OCI-LY1 (cell line): ENCODE data around the gene GSTP1.

Experiments used
- H2AFZ ChIP-seq: fragments of 200-600 bp; sonication (generic), shearing (Covaris generic); 2 replicates; pipeline ENCODE4 v1.6.0; 2014; ENCODE audit warnings: antibody characterized with exemption, mild to moderate bottlenecking, low read length
- H3F3A ChIP-seq: fragments of 200-600 bp; sonication (generic), shearing (Covaris generic); 2 replicates; pipeline ENCODE4 v1.6.0; 2014; ENCODE audit warnings: mild to moderate bottlenecking, antibody characterized with exemption, low read length, moderate library complexity; ENCODE audit not compliant: insufficient read depth
- H3K27ac ChIP-seq: fragments of 200-600 bp; sonication (generic); 2 replicates; pipeline ENCODE4 v1.5.1; 2014; ENCODE audit warnings: low read length, mixed run types, mild to moderate bottlenecking, low read depth; ENCODE audit not compliant: poor library complexity, severe bottlenecking
- H3K27me3 ChIP-seq: fragments of 200-600 bp; sonication (generic); 2 replicates; pipeline ENCODE4 v1.6.0; 2014; ENCODE audit warnings: antibody characterized with exemption, mild to moderate bottlenecking, low read length, moderate library complexity; ENCODE audit not compliant: insufficient read depth
- H3K36me3 ChIP-seq: fragments of 200-600 bp; sonication (generic); 2 replicates; pipeline ENCODE4 v1.6.1; 2014; ENCODE audit warnings: mild to moderate bottlenecking, antibody characterized with exemption, low read length, moderate library complexity, mixed read lengths; ENCODE audit not compliant: insufficient read depth
- H3K4me1 ChIP-seq: fragments of 200-600 bp; sonication (generic); 2 replicates; pipeline ENCODE4 v1.5.1; 2014; ENCODE audit warnings: mild to moderate bottlenecking, low read length, moderate library complexity; ENCODE audit not compliant: insufficient read depth, severe bottlenecking
- H3K4me2 ChIP-seq: fragments of 200-600 bp; sonication (generic), shearing (Covaris generic); 2 replicates; pipeline ENCODE4 v1.6.1; 2014; ENCODE audit warnings: low read length
- H3K4me3 ChIP-seq: fragments of 200-600 bp; sonication (generic); 2 replicates; pipeline ENCODE4 v1.5.1; 2014; ENCODE audit warnings: low read length, low read depth, mild to moderate bottlenecking, mixed read lengths; ENCODE audit not compliant: poor library complexity, severe bottlenecking
- H3K79me2 ChIP-seq: fragments of 200-600 bp; shearing (Covaris generic); 2 replicates; pipeline ENCODE4 v1.6.1; 2016; ENCODE audit warnings: mixed run types, low read length, mixed read lengths; ENCODE audit not compliant: insufficient read depth
- H3K9ac ChIP-seq: fragments of 200-600 bp; sonication (generic), shearing (Covaris generic); 2 replicates; pipeline ENCODE4 v1.6.1; 2014; ENCODE audit warnings: mild to moderate bottlenecking, low read length, mixed read lengths
- H3K9me2 ChIP-seq: fragments of 200-600 bp; sonication (generic), shearing (Covaris generic); 2 replicates; pipeline ENCODE4 v1.6.1; 2014; ENCODE audit warnings: low read depth, mild to moderate bottlenecking, low read length, mixed read lengths
- H3K9me3 ChIP-seq: fragments of 200-600 bp; shearing (Covaris generic); 2 replicates; pipeline ENCODE4 v1.6.1; 2014; ENCODE audit warnings: low read length, mixed read lengths
- H4K20me1 ChIP-seq: fragments of 200-600 bp; sonication (generic), shearing (Covaris generic); 2 replicates; pipeline ENCODE4 v1.6.0; 2016; ENCODE audit warnings: mild to moderate bottlenecking, low read length; ENCODE audit not compliant: insufficient read depth
- CTCF ChIP-seq: fragments of 200-600 bp; sonication (generic), shearing (Covaris generic); IDR thresholded peaks from 2 replicates; pipeline ENCODE4 v1.5.1; 2017; ENCODE audit warnings: mild to moderate bottlenecking, antibody characterized with exemption, low read length, moderate library complexity, mixed read lengths
- EZH2 ChIP-seq: fragments of 200-600 bp; sonication (generic), shearing (Covaris generic); IDR thresholded peaks from 2 replicates; pipeline ENCODE4 v1.8.0; 2017; ENCODE audit warnings: borderline replicate concordance, mixed run types, mild to moderate bottlenecking, antibody characterized with exemption, low read length, moderate library complexity, mixed read lengths

Gene GSTP1

GRCh38 chr11:67627812-67628624, 44.4 kb downstream of the GSTP1 start:
- Histone ChIP-seq H3K9me2 (no peaks in the 10 kb centered on the region), H3K79me2 (no peaks in the 10 kb centered on the region), H3K4me2 (no peak overlapping the region), H3K9me3 (no peaks in the 10 kb centered on the region), H3K4me3 (no peak overlapping the region), H4K20me1 (no peaks in the 10 kb centered on the region), H3K27ac (no peak overlapping the region), H3K36me3 (no peaks in the 10 kb centered on the region), H3F3A (no peaks in the 10 kb centered on the region), H3K4me1 (peaks cover 18% of the 10 kb centered on the region), H3K9ac (no peak overlapping the region; the same call in 1 of the 2 replicates), H2AFZ (no peak overlapping the region), H3K27me3 (no peaks in the 10 kb centered on the region)
- TF ChIP-seq EZH2, result no peak
- TF ChIP-seq CTCF, result no peak

GRCh38 chr11:67628710-67629385, 45.2 kb downstream of the GSTP1 start:
- Histone ChIP-seq H3K4me2 (peak overlapping the region; percentile 63), H3K9ac (peak overlapping the region; percentile 52; the same call in 1 of the 2 replicates), H3K4me1 (peaks cover 18% of the 10 kb centered on the region), H3K79me2 (no peaks in the 10 kb centered on the region), H3K27ac (no peak overlapping the region), H3K4me3 (peak overlapping the region; percentile 59), H3K9me2 (no peaks in the 10 kb centered on the region), H2AFZ (no peak overlapping the region), H4K20me1 (no peaks in the 10 kb centered on the region), H3F3A (no peaks in the 10 kb centered on the region), H3K36me3 (no peaks in the 10 kb centered on the region), H3K9me3 (no peaks in the 10 kb centered on the region), H3K27me3 (no peaks in the 10 kb centered on the region)
- TF ChIP-seq EZH2 (no peak), CTCF (peak; percentile 92; the same call in 1 of the 2 replicates)

- H3K4me2 ChIP-seq, result peak within 1 kb of the TSS; percentile 94
- H3K4me3 ChIP-seq, result peak within 1 kb of the TSS; percentile 71
- TF ChIP-seq EZH2, result no peak
- no peak; the same call in 1 of the 2 replicates for TF ChIP-seq CTCF
- H3K4me1 ChIP-seq, result peaks cover 18% of the 10 kb centered on the region
- H4K20me1 ChIP-seq, result no peaks in the 10 kb centered on the region
- H2AFZ ChIP-seq, result no peak within 1 kb of the TSS
- H3K27me3 ChIP-seq, result 0 out of 2 replicates have a peak, but pooled peaks cover 4% of the 10 kb centered on the region
- H3K79me2 ChIP-seq, result no peaks in the 10 kb centered on the region
- peak within 1 kb of the TSS; percentile 68 for H3K9ac ChIP-seq
- H3K27ac ChIP-seq, result peak within 1 kb of the TSS; percentile 8
- no peaks in the 10 kb centered on the region for H3K9me2 ChIP-seq
- no peaks in the 10 kb centered on the region for H3K36me3 ChIP-seq
- H3K9me3 ChIP-seq, result no peaks in the 10 kb centered on the region
- no peaks in the 10 kb centered on the region for H3F3A ChIP-seq
Measured at GRCh38 chr11:67629386-67630227, 46.0 kb downstream of the GSTP1 start, which contains the start of gene NUDT8. TSS of gene NUDT8 (minus strand) at chr11:67629937. CDS start at chr11:67629911, 26 bp downstream.
